Superior temporal gyrus (tissue), 1 donor: ENCODE data around the gene TBCK.

ENCODE experiments used
- DNase-seq: peaks from one replicate; pipeline ENCODE4 v3.0.0-alpha.2; 2016; ENCODE audit errors: extremely low spot score

The TBCK gene

DNA sequence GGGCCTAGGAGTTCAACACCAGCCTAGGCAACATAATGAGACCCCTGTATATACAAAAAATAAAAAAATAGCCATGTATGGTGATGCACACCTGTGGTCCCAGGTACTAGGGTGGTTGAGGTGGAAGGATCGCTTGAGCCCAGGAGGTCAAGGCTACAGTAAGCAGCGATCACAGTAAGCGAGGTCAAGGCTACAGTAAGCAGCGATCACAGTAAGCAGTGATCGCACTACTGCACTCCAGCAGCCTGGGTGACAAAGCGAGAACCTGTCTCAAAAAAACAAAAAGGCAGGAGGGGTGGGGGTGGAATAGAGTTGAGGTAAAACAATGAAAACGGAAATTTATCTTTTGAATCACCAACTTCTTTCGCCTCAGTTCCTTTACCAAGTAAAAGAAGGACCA lies 29.4 kb downstream of the TBCK start:
- no peak for DNase-seq

DNA sequence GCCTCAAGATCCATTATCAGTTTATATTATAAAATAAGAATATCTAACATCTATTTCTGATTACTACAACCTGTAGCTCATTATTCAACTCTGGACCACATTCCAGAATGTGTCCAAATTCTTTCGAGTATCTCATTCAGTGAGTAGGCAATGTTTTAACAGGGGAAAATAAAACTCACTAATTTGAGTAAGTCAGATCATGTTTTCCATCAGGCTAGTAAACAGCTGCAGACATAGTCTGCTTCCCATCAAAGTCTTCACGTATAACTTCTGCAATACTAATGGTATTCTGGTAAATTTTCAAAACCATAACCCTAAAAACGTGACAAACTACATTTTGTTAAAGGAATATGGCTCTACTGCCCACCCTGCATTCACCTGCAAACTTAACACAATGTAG lies 31.8 kb downstream of the TBCK start:
- DNase-seq, result no peak

DNA sequence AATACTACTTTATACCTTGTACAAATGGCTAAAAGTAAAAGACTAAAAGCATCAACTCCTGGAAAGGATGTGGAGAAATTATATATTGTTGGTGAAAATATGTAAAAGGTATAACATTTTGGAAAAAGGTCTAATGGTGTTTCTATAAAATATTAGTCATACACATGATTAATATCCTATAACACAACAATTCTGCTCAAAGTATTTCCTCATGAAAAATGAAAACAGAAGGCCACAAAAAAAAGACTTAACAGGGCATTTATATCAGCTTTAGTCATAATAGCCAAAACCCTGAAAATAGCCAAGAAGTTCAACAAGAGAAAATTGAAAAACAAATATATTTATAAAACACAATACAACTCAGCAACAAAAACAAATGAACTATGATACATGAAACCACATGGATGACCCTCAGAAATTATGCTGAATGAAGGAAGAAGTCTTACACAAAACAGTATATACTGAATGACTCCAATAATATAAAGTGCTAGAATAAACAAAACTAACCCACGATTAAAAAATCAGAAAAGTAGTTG lies 38.8 kb downstream of the TBCK start:
- DNase-seq, result no peak

DNA sequence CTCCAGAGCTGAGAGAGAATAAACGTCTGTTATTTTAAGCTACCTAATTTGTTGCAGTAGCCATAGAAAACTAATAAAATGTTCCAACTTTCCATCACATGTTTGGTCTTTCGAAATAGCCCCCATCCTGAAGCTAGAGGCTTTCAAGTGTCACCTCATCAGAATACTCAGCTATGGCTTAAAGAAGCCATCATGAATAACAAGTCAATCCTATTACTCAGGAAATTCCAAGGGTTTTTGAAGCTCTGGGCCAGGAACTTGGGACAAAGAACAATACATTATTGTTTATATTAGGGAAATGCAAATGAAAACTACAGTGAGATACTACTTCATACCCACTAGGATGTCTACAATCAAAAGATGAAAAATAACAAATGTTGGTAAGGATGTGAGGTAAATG lies 42.2 kb downstream of the TBCK start:
- no peak for DNase-seq

DNA sequence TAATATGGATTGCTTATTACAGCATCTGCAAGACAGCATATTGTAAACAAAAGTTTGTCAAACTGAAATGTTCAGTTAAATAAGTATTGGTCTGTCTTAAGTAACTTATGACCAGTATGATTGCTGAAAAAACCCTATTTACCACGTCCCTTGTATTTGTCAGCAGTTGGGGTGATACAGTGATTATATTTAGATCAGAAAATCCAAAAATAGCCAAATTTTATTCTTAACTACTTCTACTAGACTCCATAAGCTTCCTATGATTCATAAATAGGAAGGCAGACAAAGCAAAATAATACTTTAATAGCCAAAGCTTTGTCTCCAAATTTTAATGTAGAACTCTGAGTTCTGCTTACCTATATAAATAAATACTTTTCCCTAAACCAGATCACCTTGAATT lies 45.3 kb downstream of the TBCK start:
- no peak for DNase-seq

DNA sequence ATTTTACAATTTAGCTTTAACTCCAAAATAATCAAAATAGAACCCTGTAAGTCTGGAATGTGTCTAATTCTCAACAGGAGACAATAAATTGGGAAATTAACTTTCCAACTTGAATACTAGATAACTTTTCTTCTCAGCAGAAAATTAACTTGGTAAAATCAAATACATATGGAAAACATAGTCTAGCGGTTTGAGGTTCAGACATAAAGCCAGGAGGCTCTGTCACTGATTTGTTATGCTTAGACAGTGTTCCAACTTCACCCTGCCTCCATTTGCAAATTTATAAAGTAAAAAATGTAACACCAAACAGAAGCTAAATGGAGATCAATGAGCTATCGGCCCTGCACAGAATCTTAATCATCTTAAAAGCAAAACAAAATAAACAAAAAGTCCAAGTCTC lies 46.3 kb downstream of the TBCK start:
- no peak for DNase-seq

DNA sequence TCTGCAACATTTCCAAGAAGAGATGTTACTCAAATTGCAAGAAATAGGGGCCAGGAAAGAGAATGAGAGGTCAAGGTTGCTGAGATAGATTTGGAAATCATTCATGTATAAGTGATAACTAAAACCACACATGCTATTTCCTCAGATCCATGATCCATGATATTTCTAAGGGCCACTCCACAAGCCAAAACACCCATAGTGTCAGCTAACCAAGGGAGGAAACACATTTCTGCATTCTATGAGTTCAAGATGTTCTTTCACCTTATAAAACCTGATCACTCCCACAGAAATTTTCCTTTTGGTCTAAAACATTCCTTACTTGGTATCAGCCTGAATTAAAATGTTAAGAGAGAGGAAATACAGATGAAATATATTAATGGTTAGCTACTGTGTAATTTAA lies 47.2 kb downstream of the TBCK start:
- DNase-seq, result no peak

DNA sequence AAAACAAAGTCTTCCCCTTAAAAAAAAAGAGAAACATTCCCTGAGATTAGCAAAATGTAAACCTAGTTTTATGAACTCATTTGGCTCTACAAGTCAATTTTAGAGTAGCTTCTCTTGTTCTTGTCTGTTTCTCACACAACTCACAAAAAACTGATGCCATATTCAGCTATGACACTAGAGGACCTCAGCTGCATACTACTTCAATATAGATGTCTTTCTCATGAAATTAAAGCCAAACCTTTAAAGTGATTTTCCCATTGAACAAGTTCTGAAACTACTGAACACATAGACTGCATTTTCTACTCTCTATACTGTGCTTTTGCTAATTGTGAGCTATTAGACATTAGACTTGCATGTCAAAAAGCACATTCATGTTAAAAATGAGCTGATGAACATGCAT lies 49.8 kb downstream of the TBCK start:
- peak; percentile 57 for DNase-seq

DNA sequence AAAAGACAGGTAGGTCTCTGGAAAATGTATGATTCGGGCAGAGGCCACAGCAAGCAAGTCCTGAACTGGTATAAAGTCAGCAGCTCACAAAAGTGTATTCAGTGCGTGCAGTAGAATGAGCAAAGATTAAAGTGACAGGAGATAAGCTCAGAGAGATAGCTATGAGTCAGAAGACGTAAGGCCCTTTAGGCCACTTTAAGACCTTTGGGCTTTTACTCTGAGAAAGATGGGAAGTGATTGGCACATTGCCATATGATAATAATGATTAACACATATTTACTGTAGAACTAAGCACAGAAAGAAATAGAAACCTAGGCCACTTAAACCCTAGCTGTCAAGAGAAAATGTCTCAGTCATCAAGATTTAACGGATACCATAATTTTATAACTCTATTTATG lies 51.7 kb downstream of the TBCK start:
- DNase-seq, result no peak

DNA sequence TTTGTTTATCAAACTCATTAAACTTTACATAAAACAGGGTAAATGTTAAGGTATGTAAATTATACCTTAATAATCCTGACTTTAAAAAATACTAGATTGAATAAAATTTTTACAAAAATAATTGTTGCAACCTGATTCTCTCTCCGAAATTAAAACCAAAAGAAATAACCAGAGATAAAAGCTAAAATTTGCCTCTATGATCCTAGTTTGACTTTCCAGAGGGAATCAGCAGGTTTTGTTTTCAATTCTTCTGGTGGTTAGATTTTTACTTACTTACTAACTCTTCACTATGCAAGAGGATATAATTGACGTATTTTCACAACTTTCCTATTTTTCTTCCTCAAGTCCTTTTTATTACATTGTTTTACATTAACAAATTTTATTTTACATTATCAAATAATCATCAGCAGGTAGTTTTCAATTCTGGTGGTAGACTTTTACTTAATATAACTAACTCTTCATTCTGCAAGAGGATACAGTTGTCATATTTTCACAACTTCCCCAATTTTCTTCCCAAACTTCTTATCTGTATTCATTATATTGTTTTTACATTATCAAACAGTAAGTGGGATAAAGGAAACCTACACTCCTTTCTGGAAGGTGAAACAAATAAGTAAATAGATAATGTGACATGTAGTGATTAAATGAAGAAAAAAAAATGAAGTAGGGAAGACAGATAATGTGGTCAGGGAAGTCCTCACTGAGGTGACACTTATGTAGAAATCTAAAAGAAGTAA lies 52.2 kb downstream of the TBCK start:
- DNase-seq, result no peak

DNA sequence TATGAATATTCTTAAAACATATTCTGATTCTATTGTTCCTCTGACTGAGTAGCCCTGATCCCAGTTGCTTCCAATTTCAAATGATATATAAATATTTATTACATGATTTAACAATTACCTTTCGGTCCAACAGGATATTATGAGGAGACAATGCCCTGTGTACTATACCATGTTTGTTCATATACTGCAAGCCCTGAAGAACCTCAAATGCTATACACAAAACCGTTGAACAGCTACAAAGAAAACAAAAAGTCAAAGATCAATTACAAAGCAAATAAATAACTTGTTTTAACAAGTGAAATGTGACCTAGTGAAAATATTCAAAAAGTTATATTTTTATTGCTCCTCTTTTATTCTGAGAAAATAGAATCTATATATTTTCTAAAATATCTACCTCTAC lies 54.0 kb downstream of the TBCK start:
- DNase-seq, result no peak

DNA sequence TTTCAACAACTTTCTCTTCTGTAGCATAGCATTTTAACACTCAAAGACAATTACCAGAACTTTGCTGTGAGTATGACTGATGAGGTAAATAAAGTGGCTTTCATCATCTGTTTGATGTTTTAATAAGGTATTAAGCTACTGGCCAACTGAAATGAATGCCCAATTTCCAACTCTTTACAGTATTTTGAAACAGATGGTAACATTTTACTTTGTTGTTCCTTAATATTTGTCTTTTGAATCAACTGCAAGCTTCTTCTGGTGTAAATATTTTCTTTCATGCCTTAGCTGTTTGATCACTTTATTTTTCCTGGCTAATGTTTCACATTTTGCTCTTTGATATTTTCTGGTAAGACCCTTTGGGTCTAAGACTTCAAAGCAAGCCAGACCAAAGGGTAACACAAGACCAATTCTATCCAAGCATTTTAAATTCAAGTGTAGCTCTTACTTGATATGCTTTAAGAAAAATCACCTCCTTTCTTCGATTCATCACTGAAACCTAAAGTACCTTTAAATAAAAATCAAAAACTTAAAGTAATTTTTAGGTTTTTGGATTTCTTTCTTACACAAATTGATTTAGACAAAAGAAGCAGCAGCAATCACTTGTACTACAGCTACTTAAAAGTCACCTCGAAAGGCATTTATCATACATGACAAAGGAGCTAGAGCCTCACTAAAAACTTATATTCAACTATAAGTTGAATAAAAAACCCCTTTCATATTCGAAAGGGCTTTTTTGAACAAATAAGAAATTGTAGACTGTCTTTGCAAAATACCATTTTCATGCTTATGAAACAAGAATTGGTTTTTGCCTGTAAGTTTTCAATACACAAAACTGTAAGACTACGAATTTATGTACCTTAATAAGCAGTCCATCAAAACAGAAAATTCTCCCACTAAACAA lies 57.6 kb downstream of the TBCK start:
- no peak for DNase-seq

DNA sequence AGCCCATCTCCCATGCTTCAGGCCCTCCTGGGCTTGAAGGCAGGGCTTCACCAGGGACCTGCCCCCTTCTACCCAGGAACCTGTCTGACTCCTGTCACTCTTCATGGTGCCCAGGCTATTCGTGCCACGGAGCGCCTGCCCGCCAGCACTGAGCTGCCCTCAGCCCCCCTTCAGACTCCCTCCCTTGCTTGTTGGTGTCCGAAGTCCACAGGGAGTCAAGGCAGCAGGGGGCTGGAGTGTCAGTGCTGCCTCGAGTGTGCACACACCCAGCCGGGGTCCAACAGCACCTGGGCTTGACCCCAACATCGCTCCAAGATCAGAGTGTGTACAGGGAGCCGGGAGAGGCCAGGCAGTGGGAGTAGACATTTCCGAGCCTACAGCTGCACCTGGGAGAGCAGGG lies 59.8 kb downstream of the TBCK start:
- no peak for DNase-seq

DNA sequence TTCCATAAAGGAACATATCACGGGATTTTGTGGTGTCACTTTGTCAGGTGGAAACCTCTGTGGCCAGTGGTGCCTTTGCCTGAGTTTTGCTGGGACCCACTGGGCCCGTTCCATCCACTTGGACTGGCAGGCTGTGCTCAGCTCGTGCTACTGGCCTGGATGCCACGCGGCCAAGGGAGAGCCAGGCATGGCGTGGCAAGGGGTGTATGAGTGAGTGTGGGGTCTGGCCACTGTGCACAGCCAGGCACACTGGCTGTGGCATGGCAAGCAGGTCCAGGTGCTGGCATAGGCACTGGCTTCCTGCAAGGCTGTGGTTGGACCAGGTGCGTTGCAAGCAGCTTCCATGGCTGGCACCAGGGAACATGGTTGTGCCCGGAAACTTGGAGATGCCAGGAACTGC lies 60.8 kb downstream of the TBCK start:
- no peak for DNase-seq

DNA sequence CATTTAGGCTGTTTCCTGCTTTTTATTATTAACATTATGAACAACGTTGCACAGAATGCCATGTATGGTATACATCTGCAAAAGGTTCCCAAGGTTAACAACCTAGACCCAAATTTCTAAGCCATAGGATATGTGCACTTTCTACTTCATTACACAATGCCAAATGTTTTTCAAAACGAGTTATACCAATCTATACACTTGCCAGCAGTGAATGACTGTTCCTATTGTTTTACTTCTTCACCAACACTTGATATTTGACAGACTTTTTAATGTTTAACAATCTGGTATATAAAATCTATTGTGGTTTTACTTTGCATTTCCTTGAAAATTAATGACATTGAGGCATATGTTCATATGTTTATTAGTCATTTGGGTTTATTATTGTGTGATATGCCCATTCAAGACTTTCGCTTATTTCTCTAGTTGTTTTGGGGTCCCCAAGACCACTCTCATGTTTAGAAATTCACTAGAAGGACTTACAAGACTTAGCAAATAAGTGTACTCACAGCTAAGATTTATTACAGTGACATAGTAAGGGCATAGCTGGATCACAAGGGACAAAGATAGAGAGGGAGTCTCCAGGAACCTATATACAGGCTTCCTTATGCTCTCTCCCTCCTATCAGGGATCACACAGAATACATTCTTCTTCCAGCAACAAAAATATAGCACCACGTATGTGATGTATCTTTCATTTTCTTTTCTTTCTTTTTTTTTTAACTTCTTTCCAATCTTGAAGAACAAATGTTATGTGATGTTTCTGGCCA lies 62.5 kb downstream of the TBCK start:
- no peak for DNase-seq

DNA sequence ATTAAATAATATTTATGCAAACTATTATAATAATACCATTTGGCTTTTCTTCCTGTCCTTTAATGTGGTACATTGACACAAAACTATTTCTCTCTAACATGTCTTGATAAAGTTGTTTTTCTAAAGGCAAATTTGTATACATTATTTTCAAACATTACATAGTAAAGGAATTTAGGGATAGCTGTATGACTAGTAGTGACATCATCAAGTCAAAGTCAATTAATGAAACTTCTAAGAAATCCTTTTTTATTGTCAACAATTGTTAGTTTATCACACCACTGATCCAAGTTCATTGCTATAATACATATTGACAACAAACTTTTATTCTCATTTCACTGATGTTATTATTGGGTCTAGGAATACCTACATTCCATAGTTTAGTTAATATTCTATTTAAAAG lies 68.4 kb downstream of the TBCK start:
- DNase-seq, result no peak

DNA sequence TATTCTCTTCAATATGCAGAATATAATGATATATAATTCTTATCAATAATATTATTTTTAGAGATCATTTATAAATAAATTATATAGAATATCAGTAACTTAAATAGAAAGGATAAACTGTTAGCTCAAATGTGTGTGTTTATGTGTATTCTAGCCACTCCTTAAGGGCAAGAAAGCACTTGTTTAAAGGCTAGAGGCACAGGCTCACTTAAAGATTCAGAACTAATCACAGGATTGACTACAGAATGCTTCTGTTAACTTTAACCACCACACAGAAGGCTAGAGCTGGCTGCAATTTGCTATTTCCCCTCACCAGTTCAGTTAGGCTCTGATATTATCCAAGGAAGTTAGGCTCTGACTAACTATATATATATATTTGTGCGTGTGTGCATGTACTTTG lies 69.6 kb downstream of the TBCK start:
- no peak for DNase-seq

DNA sequence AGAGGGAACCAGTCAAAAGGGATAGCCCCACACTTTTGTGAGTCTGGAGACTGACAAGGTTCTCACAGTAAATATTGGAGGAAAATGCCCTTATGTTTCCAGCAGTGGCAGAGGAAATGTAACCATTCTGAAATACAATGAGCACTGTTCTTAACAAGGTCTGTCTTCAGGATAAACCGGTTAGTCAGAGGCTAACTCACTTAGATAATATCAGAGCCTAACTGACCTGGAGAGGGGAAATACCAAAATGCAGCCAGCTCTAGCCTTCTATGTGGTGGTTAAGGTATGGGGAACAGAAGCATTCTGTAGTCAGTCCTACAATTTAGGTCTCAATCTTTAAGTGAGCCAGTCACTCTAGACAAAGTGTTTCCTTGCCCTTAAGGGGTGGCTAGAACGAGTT lies 70.8 kb downstream of the TBCK start:
- DNase-seq, result no peak

DNA sequence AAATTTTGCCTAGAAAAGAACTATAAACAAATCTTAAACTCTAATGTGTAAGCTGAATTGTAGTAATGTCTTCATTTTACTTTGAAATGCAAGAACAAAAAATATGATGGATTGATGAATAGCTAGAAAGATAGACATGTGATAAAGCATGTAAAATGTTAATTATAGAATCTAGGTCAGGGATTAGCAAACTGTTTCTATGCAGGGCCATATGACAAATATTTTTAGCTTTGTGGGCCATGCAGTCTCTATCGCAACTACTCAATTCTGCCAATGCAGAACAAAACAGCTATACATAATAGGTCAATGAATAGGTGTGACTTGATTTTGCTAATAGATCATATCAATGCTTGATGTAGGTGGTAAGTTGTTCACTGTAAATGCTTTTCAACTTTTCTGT lies 75.3 kb downstream of the TBCK start:
- DNase-seq, result no peak

DNA sequence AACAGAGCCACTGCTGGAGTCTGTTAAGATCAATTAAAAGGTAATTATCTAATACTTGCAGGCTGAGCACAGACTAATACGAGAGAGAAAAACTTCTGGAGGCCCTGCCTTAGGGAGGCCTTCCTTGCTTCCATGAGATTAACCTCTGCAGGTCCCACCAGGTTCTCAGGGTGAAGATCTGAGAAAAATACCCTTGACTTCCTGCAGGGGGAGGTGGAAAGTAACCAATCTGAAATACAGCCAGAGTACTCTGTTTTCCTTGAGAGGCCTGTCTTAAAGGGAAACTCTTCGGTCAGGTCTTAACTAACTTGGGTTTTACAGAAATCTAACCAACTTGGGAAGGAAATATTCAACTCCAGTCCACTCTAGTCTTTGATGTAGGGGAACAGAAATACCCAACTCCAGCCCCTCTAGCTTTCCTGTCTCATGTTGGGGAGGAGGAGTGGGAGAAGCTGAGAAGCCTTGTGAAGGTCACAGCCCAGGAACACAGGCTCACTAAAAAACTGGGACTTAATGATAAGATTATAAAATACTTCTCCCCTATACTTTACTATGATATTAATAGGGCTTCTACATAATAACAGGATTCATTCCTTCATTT lies 77.1 kb downstream of the TBCK start:
- DNase-seq, result no peak

DNA sequence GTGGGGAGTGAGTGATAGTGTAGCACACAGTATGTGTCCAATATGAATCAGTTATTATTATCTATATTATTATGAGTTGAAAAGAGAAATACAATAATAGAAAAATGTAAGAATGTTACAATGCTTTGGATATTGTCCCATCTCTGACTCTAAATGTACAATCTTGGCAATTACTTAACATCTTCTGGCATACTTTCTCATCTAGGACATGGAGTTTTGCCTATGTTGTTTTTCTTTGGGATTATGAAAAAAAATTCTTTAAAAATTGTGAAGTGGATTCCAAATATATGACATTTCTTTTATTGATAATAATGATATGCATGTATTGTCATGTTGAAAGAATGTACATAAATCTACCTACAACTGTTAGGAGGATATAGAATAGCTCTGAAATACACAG lies 84.1 kb downstream of the TBCK start:
- DNase-seq, result no peak

DNA sequence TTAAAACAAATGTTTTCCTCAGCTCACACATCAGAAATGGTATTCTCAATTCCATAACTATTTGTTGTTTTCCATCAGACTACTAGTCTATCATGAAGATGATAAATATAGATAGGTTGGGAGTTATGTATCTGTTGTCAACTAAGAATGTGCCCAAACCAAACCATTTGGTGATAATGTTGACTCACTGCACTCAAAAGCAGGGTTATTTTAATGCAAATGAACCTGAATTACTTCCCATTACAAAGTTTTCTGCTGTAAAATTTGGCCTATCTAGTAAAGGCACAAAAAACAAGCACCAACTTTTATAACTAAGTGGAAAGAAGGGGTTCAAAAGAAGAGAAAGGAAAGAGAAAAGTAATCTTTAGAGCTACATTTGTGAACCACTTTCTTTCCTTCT lies 93.5 kb downstream of the TBCK start:
- DNase-seq, result no peak
